Fibroblast of lung (primary cell): ENCODE measurements around the gene FAM209A. TPM values are rescaled to one million over a fixed set of nuclear protein-coding genes. Genes with fewer than 3 reads are reported as not detected.
"Not testable (repeated sequence)": the region's sequence is repeated elsewhere in the genome, so short reads cannot be mapped to it uniquely, and the experiment has no call there.

Experiments used
- DNase-seq, 2 donors: peaks; one replicate each; pipeline versions ENCODE4 v3.0.0 to v3.0.0-alpha.2; 2010; ENCODE audit warnings: low read depth in 2 of 2
- H2AFZ ChIP-seq: 2 replicates; pipeline ENCODE4 v1.5.1; 2012; ENCODE audit warnings: low read length, control low read depth, inconsistent platforms
- H3K27ac ChIP-seq: 2 replicates; pipeline ENCODE4 v1.5.1; 2011; ENCODE audit warnings: low read length, control low read depth; ENCODE audit not compliant: insufficient read depth
- H3K27me3 ChIP-seq: 2 replicates; pipeline ENCODE4 v1.5.1; 2011; ENCODE audit warnings: mild to moderate bottlenecking, low read length; ENCODE audit not compliant: control insufficient read depth, insufficient read depth
- H3K36me3 ChIP-seq: 2 replicates; pipeline ENCODE4 v1.5.1; 2011; ENCODE audit warnings: low read length; ENCODE audit not compliant: control insufficient read depth, insufficient read depth
- H3K4me1 ChIP-seq: 2 replicates; pipeline ENCODE4 v1.5.1; 2011; ENCODE audit warnings: low read length; ENCODE audit not compliant: control insufficient read depth, insufficient read depth; ENCODE audit errors: extremely low read depth
- H3K4me2 ChIP-seq: 2 replicates; pipeline ENCODE4 v1.5.1; 2011; ENCODE audit warnings: low read length, control low read depth; ENCODE audit not compliant: insufficient read depth; ENCODE audit errors: extremely low read depth
- H3K4me3 ChIP-seq, 4 experiments: fragments of 200-600 bp in 1 of 4; sonication (generic) in 1 of 4; replicated peaks in 1 of 4; 2 replicates each; pipeline ENCODE4 v1.5.1; 2011 to 2016; ENCODE audit warnings: low read length in 4 of 4, low read depth in 3 of 4, mild to moderate bottlenecking in 3 of 4, control low read depth in 2 of 4, inconsistent platforms in 1 of 4, mixed read lengths in 1 of 4; ENCODE audit not compliant: insufficient read depth in 1 of 4; ENCODE audit errors: control extremely low read depth in 1 of 4
- H3K79me2 ChIP-seq: 2 replicates; pipeline ENCODE4 v1.5.1; 2012; ENCODE audit warnings: mild to moderate bottlenecking, low read length, inconsistent platforms; ENCODE audit not compliant: control insufficient read depth, insufficient read depth
- H3K9ac ChIP-seq: 2 replicates; pipeline ENCODE4 v1.5.1; 2011; ENCODE audit warnings: mild to moderate bottlenecking, low read length, control low read depth; ENCODE audit not compliant: insufficient read depth
- H3K9me3 ChIP-seq: 2 replicates; pipeline ENCODE4 v1.5.1; 2012; ENCODE audit warnings: low read depth, low read length; ENCODE audit not compliant: control insufficient read depth, insufficient read depth
- H4K20me1 ChIP-seq: 2 replicates; pipeline ENCODE4 v1.5.1; 2011; ENCODE audit warnings: low read length; ENCODE audit not compliant: control insufficient read depth, insufficient read depth; ENCODE audit errors: extremely low read depth
- EZH2 ChIP-seq: IDR thresholded peaks from 2 replicates; pipeline ENCODE4 v1.5.1; 2012; ENCODE audit warnings: low read length, control low read depth, mild to moderate bottlenecking; ENCODE audit errors: missing control alignments
- polyA plus RNA-seq, 2 donors: library from polyadenylated mRNA; depleted of rRNA in 1 of 2; stranded (reverse) in 1 of 2; unstranded in 1 of 2; fragments of >200 nt; gene quantifications; 2 replicates each; pipeline ENCODE4 v1.2.1, GENCODE V29; 2011 to 2012; ENCODE audit warnings: missing spikeins in 1 of 2
- total RNA-seq: library from RNA; depleted of rRNA; stranded (reverse); fragments of >200 nt; gene quantifications from 2 replicates; pipeline ENCODE4 v1.2.1, GENCODE V29; 2014
- TF ChIP-seq, protein P1 (sequence below), 2 donors: IDR thresholded peaks in 1 of 2; conservative IDR thresholded peaks in 1 of 2; 1 replicate in 1 of 2; 2 replicates in 1 of 2; pipeline ENCODE4 v1.5.1; 2011 to 2012; ENCODE audit warnings: low read length in 2 of 2, control low read depth in 1 of 2, inconsistent platforms in 1 of 2, low read depth in 1 of 2, mild to moderate bottlenecking in 1 of 2

FAM209A gene
- total and polyA plus RNA-seq, 2 donors (not counting 1 experiment from before 2014, with no cell fraction given), result 0.07 TPM; not detected in 1

GRCh38 chr20:56519551-56519950 is 5.0 kb upstream of the FAM209A start:
- no peaks in the 10 kb centered on the region for H3K9me3 ChIP-seq
- no peak overlapping the region for H3K4me3 ChIP-seq
- no peak overlapping the region for H3K9ac ChIP-seq
- peaks cover 2% of the 10 kb centered on the region for H3K36me3 ChIP-seq
- TF ChIP-seq, protein P1, sequence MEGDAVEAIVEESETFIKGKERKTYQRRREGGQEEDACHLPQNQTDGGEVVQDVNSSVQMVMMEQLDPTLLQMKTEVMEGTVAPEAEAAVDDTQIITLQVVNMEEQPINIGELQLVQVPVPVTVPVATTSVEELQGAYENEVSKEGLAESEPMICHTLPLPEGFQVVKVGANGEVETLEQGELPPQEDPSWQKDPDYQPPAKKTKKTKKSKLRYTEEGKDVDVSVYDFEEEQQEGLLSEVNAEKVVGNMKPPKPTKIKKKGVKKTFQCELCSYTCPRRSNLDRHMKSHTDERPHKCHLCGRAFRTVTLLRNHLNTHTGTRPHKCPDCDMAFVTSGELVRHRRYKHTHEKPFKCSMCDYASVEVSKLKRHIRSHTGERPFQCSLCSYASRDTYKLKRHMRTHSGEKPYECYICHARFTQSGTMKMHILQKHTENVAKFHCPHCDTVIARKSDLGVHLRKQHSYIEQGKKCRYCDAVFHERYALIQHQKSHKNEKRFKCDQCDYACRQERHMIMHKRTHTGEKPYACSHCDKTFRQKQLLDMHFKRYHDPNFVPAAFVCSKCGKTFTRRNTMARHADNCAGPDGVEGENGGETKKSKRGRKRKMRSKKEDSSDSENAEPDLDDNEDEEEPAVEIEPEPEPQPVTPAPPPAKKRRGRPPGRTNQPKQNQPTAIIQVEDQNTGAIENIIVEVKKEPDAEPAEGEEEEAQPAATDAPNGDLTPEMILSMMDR (conservative IDR thresholded peaks at IDR 0.05 in 1 of 2, IDR thresholded peaks at IDR 0.05 in 1 of 2; ENCODE audit: low read depth in 1 of 2, low read length in 2 of 2), result no peak
- no peak for TF ChIP-seq EZH2
- no peak overlapping the region for H3K27ac ChIP-seq
- H3K4me1 ChIP-seq, result no peaks in the 10 kb centered on the region
- H2AFZ ChIP-seq, result no peak overlapping the region
- H3K4me2 ChIP-seq, result no peak overlapping the region
- H3K79me2 ChIP-seq, result no peaks in the 10 kb centered on the region
- DNase-seq, result no peak
- H3K27me3 ChIP-seq, result no peaks in the 10 kb centered on the region
- H4K20me1 ChIP-seq, result no peaks in the 10 kb centered on the region

DNA sequence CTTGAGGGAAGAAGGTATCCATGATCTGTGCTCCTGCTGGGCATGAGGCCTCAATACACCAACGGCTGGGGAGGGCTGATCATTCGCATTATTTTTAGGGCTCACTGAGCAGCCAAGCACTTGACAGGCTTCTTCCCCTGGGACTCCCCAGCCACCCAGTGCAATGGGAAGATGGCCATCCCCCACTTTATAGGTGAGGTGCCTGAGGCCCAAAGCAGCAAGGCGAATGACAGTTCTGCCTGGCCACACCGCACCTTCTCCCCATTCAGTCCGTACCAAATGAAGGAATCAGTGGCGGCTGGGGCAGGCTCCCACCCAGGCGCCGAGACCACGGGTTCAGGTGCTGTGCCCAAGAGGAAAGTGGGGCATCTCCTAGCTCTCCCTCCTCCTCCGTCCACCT is 4.4 kb upstream of the FAM209A start:
- Histone ChIP-seq H3K9ac (no peak overlapping the region), H3K4me2 (no peak overlapping the region), H3K4me3 (no peak overlapping the region), H4K20me1 (no peaks in the 10 kb centered on the region), H3K36me3 (peaks cover 2% of the 10 kb centered on the region), H3K27ac (no peak overlapping the region), H3K79me2 (no peaks in the 10 kb centered on the region), H3K4me1 (no peaks in the 10 kb centered on the region), H3K9me3 (no peaks in the 10 kb centered on the region), H2AFZ (no peak overlapping the region), H3K27me3 (no peaks in the 10 kb centered on the region)
- TF ChIP-seq, protein P1 (conservative IDR thresholded peaks at IDR 0.05 in 1 of 2, IDR thresholded peaks at IDR 0.05 in 1 of 2; ENCODE audit: low read depth in 1 of 2, low read length in 2 of 2), result no peak
- no peak for TF ChIP-seq EZH2
- DNase-seq, result no peak

GRCh38 chr20:56520746-56521354 is 3.7 kb upstream of the FAM209A start:
- H3K4me3 ChIP-seq, H3K36me3 ChIP-seq, H3K9ac ChIP-seq, H3K4me2 ChIP-seq, H3K9me3 ChIP-seq, DNase-seq, H3K79me2 ChIP-seq, H3K27me3 ChIP-seq, H2AFZ ChIP-seq, H3K4me1 ChIP-seq, H3K27ac ChIP-seq, H4K20me1 ChIP-seq: not testable (repeated sequence)
